ENCODE data around the gene RPS5.

- TF ChIP-seq POLR2A (IDR thresholded peaks at IDR 0.05; ENCODE audit: borderline replicate concordance, extremely low read depth, insufficient read depth, insufficient read length) (no peak), JUND (IDR thresholded peaks at IDR 0.05) (no peak), POLR2AphosphoS5 (IDR thresholded peaks at IDR 0.05; ENCODE audit: low read depth, low read length) (no peak)
These were observed 36.8 kb upstream of the RPS5 start for GRCh38 chr19:58350001-58350861.
